ENCODE results near the gene TMED9.
"Not testable (repeated sequence)": the region's sequence is repeated elsewhere in the genome, so short reads cannot be mapped to it uniquely, and the experiment has no call there.

TMED9 gene

GRCh38 chr5:177592010-177592834 is at the start of gene TMED9:
TSS of gene TMED9 (plus strand) at chr5:177592203. CDS start at chr5:177592215, 12 bp downstream.
- DNase-seq: peak; percentile 92

- no peak for DNase-seq
Measured at GRCh38 chr5:177542816-177543465, 49.1 kb upstream of the TMED9 start.

- no peak for DNase-seq
Measured at GRCh38 chr5:177545487-177546257, 46.3 kb upstream of the TMED9 start.

- no peak for DNase-seq
Measured at GRCh38 chr5:177546258-177546741, 45.7 kb upstream of the TMED9 start.

GRCh38 chr5:177547736-177548135 is 44.3 kb upstream of the TMED9 start:
- no peak for DNase-seq

- no peak for DNase-seq
Measured at GRCh38 chr5:177548495-177548894, 43.5 kb upstream of the TMED9 start.

- no peak for DNase-seq
Measured at GRCh38 chr5:177550122-177550521, 41.9 kb upstream of the TMED9 start.

GRCh38 chr5:177552839-177553455 is 39.1 kb upstream of the TMED9 start:
- no peak for DNase-seq

GRCh38 chr5:177553671-177554429 is 38.2 kb upstream of the TMED9 start:
- DNase-seq: no peak

- peak; percentile 96 for DNase-seq
Measured at GRCh38 chr5:177554474-177555111, 37.4 kb upstream of the TMED9 start, which contains the start of gene FAM193B. TSS of gene FAM193B (minus strand) at chr5:177554563. CDS start at chr5:177554458, 105 bp downstream.

GRCh38 chr5:177555228-177555627 is 36.8 kb upstream of the TMED9 start:
- no peak for DNase-seq

GRCh38 chr5:177555665-177556064 is 36.3 kb upstream of the TMED9 start:
- no peak for DNase-seq

GRCh38 chr5:177557041-177557647 is 34.9 kb upstream of the TMED9 start:
- DNase-seq: peak; percentile 49

GRCh38 chr5:177557796-177558195 is 34.2 kb upstream of the TMED9 start:
- no peak for DNase-seq

GRCh38 chr5:177559446-177559941 is 32.5 kb upstream of the TMED9 start:
- not testable (repeated sequence) for DNase-seq

- no peak for DNase-seq
Measured at GRCh38 chr5:177565046-177565445, 27.0 kb upstream of the TMED9 start.

- no peak for DNase-seq
Measured at GRCh38 chr5:177568326-177568725, 23.7 kb upstream of the TMED9 start.

GRCh38 chr5:177569894-177570293 is 22.1 kb upstream of the TMED9 start:
- no peak for DNase-seq

GRCh38 chr5:177575488-177575887 is 16.5 kb upstream of the TMED9 start:
- no peak for DNase-seq

GRCh38 chr5:177576169-177576568 is 15.8 kb upstream of the TMED9 start:
- DNase-seq: no peak

- DNase-seq: no peak
Measured at GRCh38 chr5:177578316-177578715, 13.7 kb upstream of the TMED9 start.
